ENCODE measurements around the gene ACOXL.

Gene ACOXL

GRCh38 chr2:111117598-111118480 is 385.5 kb downstream of the ACOXL start:
- no peak for DNase-seq (ENCODE audit: low read depth)

- no peak for DNase-seq (ENCODE audit: low read depth)
Observed at GRCh38 chr2:111118481-111118980, 386.2 kb downstream of the ACOXL start.

- DNase-seq (ENCODE audit: low read depth), result no peak
Observed at GRCh38 chr2:111118981-111119821, 386.8 kb downstream of the ACOXL start.

- no peak for DNase-seq (ENCODE audit: low read depth)
Observed at GRCh38 chr2:111119822-111120252, 387.5 kb downstream of the ACOXL start.

GRCh38 chr2:111120253-111121027 is 388.1 kb downstream of the ACOXL start, which contains the start of gene BCL2L11:
BCL2L11 (plus strand) TSS chr2:111120914; CDS start chr2:111123746, 2,832 bp downstream.
- peak; percentile 82 for DNase-seq (ENCODE audit: low read depth)

GRCh38 chr2:111121028-111121827 is 388.9 kb downstream of the ACOXL start:
- DNase-seq (ENCODE audit: low read depth), result peak; percentile 37

GRCh38 chr2:111121828-111122630 is 389.7 kb downstream of the ACOXL start:
- peak; percentile 51 for DNase-seq (ENCODE audit: low read depth)

GRCh38 chr2:111122631-111123421 is 390.5 kb downstream of the ACOXL start:
- DNase-seq (ENCODE audit: low read depth), result no peak

GRCh38 chr2:111123751-111124150 is 391.4 kb downstream of the ACOXL start:
- no peak for DNase-seq (ENCODE audit: low read depth)

- DNase-seq (ENCODE audit: low read depth), result no peak
Observed at GRCh38 chr2:111126581-111126980, 394.2 kb downstream of the ACOXL start.

GRCh38 chr2:111127351-111127750 is 395.0 kb downstream of the ACOXL start:
- no peak for DNase-seq (ENCODE audit: low read depth)

GRCh38 chr2:111128096-111128495 is 395.7 kb downstream of the ACOXL start:
- no peak for DNase-seq (ENCODE audit: low read depth)

GRCh38 chr2:111133603-111134002 is 401.2 kb downstream of the ACOXL start:
- DNase-seq (ENCODE audit: low read depth), result no peak

- DNase-seq (ENCODE audit: low read depth), result no peak
Observed at GRCh38 chr2:111134055-111134454, 401.7 kb downstream of the ACOXL start.

GRCh38 chr2:111135237-111135909 is 403.0 kb downstream of the ACOXL start:
- DNase-seq (ENCODE audit: low read depth), result no peak

GRCh38 chr2:111135910-111136297 is 403.5 kb downstream of the ACOXL start:
- DNase-seq (ENCODE audit: low read depth), result no peak

GRCh38 chr2:111138839-111139238 is 406.5 kb downstream of the ACOXL start:
- DNase-seq (ENCODE audit: low read depth), result no peak

GRCh38 chr2:111139637-111140317 is 407.4 kb downstream of the ACOXL start:
- DNase-seq (ENCODE audit: low read depth), result no peak
